HEK293T (cell line): ENCODE results near the gene USP13.

Source experiments
- CTCF ChIA-PET: fragments of 350-600 bp; formaldehyde crosslinking; extraction: SDS; loops from one replicate; lab custom pipeline; 2021; ENCODE audit warnings: antibody characterized with exemption, inconsistent platforms; lab: Yijun Ruan, JAX
- POLR2A ChIA-PET: fragments of 350-600 bp; formaldehyde crosslinking; extraction: SDS; loops from one replicate; lab custom pipeline; 2020; ENCODE audit warnings: antibody characterized with exemption, inconsistent platforms; lab: Yijun Ruan, JAX
- DNase-seq: peaks from one replicate; pipeline ENCODE4 v3.0.0; 2012; ENCODE audit warnings: mixed read lengths; ENCODE audit errors: extremely low spot score
- ARNT ChIP-seq: fragments of 450-650 bp; IDR thresholded peaks from 2 replicates; pipeline ENCODE4 v1.6.1; 2017; ENCODE audit warnings: mild to moderate bottlenecking
- BHLHE40 ChIP-seq: fragments of 450-650 bp; IDR thresholded peaks from 2 replicates; pipeline ENCODE4 v1.6.1; 2016; ENCODE audit warnings: mild to moderate bottlenecking, moderate library complexity, borderline replicate concordance
- CTBP1 ChIP-seq: fragments of 450-650 bp; IDR thresholded peaks from 2 replicates; pipeline ENCODE4 v1.6.1; 2016; ENCODE audit warnings: borderline replicate concordance
- ELF4 ChIP-seq: fragments of 450-650 bp; IDR thresholded peaks from 2 replicates; pipeline ENCODE4 v1.6.1; 2017; ENCODE audit warnings: antibody characterized with exemption
- FOXA1 ChIP-seq: fragments of 450-650 bp; IDR thresholded peaks from 2 replicates; pipeline ENCODE4 v1.6.1; 2016; ENCODE audit warnings: mild to moderate bottlenecking
- FOXK2 ChIP-seq: fragments of 450-650 bp; IDR thresholded peaks from 2 replicates; pipeline ENCODE4 v1.6.1; 2016; ENCODE audit warnings: mild to moderate bottlenecking
- FOXM1 ChIP-seq: fragments of 450-650 bp; IDR thresholded peaks from 2 replicates; pipeline ENCODE4 v1.6.1; 2017; ENCODE audit warnings: mild to moderate bottlenecking, borderline replicate concordance
- HDGF ChIP-seq: fragments of 450-650 bp; IDR thresholded peaks from 2 replicates; pipeline ENCODE4 v1.6.1; 2017; ENCODE audit warnings: antibody characterized with exemption, borderline replicate concordance
- L3MBTL2 ChIP-seq: fragments of 450-650 bp; conservative IDR thresholded peaks from 2 replicates; pipeline ENCODE4 v1.6.1; 2016; ENCODE audit warnings: mild to moderate bottlenecking
- LEF1 ChIP-seq: fragments of 450-650 bp; IDR thresholded peaks from 2 replicates; pipeline ENCODE4 v1.6.1; 2017; ENCODE audit warnings: mild to moderate bottlenecking, borderline replicate concordance
- NFRKB ChIP-seq: fragments of 450-650 bp; IDR thresholded peaks from 2 replicates; pipeline ENCODE4 v1.6.1; 2016; ENCODE audit warnings: mild to moderate bottlenecking, moderate library complexity
- PKNOX1 ChIP-seq: fragments of 450-650 bp; IDR thresholded peaks from 2 replicates; pipeline ENCODE4 v1.6.1; 2016
- SP1 ChIP-seq: fragments of 450-650 bp; IDR thresholded peaks from 2 replicates; pipeline ENCODE4 v1.6.1; 2017
- SUZ12 ChIP-seq: fragments of 450-650 bp; IDR thresholded peaks from 2 replicates; pipeline ENCODE4 v1.6.1; 2016; ENCODE audit warnings: mild to moderate bottlenecking
- TARDBP ChIP-seq: fragments of 450-650 bp; IDR thresholded peaks from 2 replicates; pipeline ENCODE4 v1.6.1; 2016
- ZNF384 ChIP-seq: fragments of 450-650 bp; IDR thresholded peaks from 2 replicates; pipeline ENCODE4 v1.6.1; 2016

Gene USP13

GRCh38 chr3:179832333-179832854, 179.6 kb downstream of the USP13 start:
- TF ChIP-seq FOXA1 (no peak), CTBP1 (no peak), ARNT (no peak), ELF4 (no peak), TARDBP (no peak), LEF1 (no peak), FOXK2 (no peak), L3MBTL2 (no peak), SUZ12 (no peak), NFRKB (no peak), SP1 (no peak), HDGF (no peak), PKNOX1 (no peak), ZNF384 (no peak), FOXM1 (no peak), BHLHE40 (no peak)

GRCh38 chr3:179833294-179833693, 180.5 kb downstream of the USP13 start:
- CTCF ChIA-PET, result no interaction called here
- POLR2A ChIA-PET, result no interaction called here
- no peak for TF ChIP-seq BHLHE40
- no peak for DNase-seq

More at GRCh38 chr3:179832333-179832854, 179.6 kb downstream of the USP13 start:
- ChIA-PET POLR2A (no interaction called here), CTCF (no interaction called here)
- DNase-seq, result no peak

- TF ChIP-seq SUZ12, result no peak
- no peak for DNase-seq
- CTCF ChIA-PET, result no interaction called here
- POLR2A ChIA-PET, result no interaction called here
Observed at GRCh38 chr3:179837374-179837773, 184.5 kb downstream of the USP13 start.
